HG03159 (cell line): ENCODE results near the gene CMTM3.
A peak's percentile ranks its signal among the peaks of the same experiment; 100 is the strongest.
"Not testable (repeated sequence)": the region's sequence is repeated elsewhere in the genome, so short reads cannot be mapped to it uniquely, and the experiment has no call there.

Source experiments
- ATAC-seq: cut with Tn5 transposase; IDR thresholded peaks from one replicate; pipeline ENCODE4 v1.9.1; 2021; ENCODE audit warnings: mild to moderate bottlenecking, moderate library complexity; ENCODE audit not compliant: unreplicated experiment

CMTM3 gene

DNA sequence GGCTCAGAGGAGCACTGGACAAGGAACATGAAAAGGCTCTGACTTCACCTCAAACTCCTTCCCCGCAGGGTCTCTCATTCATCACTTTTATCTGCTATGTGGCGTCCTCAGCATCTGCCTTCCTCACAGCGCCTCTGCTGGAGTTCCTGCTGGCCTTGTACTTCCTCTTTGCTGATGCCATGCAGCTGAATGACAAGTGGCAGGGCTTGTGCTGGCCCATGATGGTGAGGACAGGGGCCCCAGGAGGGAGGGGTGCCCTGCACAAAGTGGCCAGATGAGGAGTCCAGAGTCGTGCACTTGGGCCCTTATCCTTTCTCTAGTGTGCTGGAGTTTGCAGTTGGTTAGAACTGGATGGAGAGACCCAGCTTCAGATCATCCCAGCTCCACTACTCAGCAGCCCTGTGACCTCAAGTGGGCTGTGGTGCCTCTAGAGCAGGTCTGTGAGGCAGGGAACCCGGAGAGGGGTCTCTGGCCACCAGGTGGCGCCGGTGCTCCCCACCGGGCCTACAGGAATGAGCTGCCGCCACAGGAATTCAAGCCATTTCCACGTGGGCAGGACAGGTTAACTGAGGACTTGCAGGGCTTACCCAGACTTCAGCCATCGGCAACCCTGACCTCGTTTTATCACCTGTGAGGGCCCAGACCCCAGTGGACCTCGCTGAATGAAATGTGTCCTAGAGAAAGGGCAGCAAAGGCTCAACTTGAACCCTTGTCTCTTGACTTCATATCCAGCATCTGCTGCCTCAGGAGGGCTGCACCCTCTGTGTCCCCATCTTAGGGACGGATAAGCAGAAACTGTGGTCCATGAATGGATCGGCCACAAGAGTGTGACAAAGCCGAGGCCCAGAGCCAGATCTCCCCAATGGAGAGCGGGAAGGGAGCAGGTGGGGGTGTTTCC, 4.0 kb downstream of the CMTM3 start:
- ATAC-seq: peak; percentile 36

DNA sequence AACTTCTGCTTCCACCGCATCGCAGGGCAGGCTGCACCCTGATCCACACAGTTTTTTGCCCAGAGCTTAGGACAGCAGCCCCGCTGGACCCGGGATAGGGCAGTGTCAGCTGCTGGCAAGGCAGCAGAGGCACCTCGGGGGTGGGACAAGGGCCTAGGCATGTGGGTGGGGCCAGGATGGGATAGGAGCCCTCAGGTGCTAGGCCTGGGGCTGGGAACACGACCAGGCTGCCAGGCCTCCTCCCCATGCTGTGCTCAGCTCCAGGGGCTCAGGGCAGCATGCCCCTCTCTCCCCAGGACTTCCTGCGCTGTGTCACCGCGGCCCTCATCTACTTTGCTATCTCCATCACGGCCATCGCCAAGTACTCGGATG, 4.6 kb downstream of the CMTM3 start:
- no peak for ATAC-seq

DNA sequence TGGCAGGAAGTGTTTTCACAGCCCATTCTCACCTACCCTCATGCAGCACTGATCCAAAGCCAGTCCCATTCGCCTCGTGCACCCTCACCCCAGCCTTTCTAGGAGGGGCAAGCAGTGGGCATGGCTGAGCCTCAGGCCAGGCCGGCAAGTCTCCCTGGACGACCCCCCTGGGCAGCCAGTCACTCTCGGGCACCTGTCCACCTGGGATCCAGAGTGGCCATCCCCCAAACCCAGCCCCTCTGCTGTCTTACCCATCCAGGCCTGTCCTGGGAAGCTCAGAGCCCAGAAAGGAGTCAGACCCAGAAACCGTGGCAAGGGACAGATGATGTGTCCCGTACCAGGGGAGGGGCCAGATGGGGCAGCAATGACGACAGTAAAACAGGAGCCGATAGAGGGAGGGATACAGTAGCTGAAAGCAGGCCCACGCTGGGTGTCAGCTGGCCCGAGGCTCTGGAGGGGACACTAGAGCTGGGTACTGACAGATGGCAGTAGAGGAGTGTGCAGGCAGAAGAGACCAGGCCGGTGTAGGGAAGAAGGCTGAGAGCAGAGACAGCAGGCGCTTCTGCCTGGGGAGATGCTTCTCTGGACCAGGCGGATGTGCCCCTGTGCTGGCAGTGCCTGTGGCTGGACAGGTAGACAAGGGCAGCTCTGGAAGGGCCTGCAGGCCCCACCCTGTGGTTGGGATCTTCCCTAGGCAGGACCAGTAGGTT, 5.8 kb downstream of the CMTM3 start:
- no peak for ATAC-seq

DNA sequence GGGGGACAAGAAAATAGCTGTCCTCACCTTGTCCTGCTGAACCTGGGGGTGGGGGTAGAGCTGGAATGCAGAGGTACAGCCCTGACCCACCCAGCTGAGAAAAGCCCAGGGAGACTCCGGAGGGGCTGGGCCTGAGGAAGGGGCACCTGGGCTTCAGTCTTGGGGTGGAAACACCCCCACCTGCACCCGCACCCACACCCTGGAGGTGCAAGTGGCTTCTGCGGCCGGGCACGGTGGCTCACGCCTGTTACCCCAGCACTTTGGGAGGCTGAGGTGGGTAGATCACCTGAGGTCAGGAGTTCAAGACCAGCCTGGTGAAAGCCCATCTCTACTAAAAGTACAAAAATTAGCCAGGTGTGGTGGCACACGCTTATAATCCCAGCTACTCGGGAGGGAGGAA, 7.4 kb downstream of the CMTM3 start:
- not testable (repeated sequence) for ATAC-seq

DNA sequence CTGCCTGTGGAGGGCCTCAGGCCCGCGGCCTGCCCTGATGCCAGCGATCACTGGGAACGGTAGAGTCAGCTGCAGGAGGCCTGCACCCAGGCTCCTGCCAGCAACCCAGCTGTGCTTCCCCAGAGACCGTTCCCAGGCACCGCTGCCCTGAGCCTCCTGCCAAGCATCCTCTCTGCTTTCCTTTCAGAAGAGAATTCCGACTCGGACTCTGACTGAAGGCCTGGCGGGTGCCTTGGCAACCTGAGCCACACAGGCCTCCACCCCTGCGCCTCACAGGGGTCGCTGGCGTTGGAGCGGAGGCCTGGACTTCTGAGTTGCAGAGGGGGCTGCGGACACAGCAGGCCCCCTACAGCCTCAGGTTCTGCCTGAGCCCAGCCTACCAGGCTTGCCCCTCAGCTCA, 7.9 kb downstream of the CMTM3 start:
- no peak for ATAC-seq

DNA sequence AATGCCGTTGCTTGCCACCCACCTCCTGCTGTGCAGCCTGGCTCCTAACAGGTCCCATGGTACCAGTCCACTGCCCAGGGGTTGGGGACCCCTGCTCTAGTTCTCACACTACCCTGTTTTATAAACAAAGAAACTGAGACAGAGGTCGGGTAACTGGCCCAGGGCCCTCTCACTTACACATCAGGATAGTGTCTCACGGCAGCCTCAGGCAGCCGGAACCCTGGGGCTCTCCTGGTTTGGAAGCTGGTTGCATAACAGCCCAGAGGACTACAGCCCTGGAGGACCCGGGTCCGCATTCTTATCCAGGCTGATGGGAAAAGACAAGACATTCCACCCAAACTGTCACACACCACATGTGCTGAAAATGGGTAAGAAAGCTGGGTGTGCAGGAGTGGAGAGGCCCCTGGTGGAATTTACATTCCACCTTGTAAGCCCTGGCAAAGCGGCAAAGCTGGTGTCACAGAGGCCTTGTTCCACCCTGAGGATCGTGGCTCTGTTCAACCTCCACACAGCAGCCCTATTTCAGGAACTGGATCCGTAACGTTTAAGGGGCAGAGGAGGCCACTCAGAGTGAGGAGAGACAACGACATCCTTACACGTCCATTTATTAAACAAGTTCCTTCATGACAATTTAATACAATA, 9.8 kb downstream of the CMTM3 start:
- no peak for ATAC-seq

DNA sequence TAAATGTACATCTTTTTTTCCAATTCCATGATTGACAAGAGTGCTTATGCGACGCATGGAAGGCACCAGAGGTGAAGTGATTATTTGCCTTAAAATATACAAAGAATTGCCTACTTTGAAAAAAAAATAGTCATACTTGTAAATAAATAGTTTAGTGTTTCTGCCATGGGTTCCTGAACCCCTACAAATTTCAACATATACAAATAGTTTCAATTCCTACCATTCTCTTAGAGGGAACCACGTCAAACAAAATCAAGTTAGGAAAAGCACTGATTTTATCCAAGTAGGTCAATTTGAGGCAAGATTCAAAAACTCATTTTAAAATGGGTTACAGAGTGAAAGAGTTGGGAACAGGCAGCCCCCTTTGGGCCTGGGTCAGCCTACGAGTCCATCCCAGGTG, 11.7 kb downstream of the CMTM3 start:
- ATAC-seq: no peak

DNA sequence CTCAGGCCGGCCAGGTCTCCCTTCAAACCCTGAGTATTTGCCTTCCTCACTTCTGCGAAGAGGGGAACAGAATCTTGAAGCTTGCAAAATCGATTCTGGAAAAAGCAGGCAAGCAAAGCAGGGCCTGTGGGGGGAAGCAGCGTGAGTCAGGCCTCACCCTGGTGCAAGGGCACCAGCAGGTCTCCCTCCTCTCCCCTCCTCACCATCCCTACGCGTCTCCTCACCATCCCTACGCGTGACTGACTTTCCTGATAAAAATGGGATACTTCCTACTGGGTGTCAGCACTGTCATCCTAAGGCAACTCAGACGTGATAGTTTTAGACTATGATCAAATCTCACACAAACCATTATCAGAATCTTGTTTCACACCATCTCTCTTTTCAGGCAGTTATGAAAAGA, 12.1 kb downstream of the CMTM3 start:
- ATAC-seq: no peak

DNA sequence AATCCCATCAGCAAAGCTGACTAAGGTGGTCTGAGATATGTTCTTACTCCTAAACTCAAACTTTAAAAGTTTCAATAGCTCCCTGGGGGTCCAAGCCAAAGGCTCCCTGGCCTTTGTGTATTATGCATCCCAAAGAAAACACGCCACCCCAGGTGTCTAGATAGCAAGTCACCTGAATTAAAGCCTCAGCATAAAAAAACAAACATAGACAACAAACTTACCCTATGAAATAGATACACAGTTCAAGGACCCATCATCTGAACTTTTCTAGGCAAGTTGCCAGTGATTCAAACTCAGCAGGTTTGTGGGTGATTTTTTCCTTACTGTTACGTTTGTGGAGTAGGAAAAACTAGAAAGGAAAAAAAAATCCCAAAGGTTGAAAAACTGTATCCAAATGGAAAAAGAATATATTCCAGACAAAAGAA, 12.5 kb downstream of the CMTM3 start:
- ATAC-seq: no peak

DNA sequence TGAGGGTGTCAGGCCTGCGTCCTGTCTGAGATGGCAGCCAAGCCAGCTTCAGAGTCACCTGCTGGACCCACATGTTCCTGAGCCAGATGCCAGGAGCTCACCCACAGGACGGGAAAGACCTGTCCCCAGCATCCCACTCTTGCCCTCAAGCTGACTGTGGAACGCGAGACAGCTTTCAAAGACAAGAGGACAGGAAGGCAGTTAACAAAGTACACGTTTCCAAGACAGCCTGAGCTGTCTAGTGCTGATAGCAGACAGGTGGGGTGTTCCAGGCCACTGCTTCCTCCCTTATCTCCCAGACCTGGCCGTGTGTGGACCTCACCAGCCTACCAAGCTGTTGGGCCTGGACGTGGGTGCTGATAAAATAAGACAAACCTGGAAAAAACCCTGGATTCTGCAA, 13.2 kb downstream of the CMTM3 start:
- ATAC-seq: no peak

DNA sequence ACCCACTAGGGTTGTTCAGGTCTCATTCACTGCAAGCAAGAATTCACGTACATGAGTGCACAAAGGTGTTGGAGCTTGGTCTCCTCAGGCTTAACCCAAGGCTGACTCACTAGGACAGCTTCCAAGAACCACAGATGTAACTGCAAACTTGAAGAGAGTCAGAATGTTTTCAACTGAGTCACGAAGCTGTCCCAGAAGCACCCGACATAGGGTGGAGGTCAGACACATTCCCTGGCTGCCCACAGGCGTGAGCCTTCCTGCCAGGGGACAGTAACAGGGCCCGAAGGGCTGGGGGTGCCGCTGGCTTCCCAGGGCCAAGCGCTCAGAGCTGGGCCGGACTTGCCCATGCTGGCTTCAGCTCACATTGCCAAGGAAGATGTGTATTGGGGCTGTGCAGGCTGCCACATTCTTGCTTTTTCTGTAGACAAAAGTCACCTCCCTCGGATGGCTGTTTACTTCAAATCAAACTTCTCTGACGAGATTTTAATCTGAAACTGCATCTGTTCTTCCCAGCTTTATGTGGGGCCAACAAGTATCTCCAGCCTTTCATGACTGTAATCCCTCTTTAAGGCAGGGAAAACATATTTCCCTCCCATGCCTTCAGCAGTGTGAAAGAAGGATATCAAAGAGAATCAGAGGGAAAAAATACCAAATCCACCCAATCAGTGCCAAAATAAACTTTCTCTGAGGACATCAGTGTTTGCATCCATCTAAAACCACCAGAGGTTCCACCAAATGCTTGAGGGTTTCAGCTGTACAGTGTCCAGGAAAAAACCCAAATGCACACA, 14.3 kb downstream of the CMTM3 start:
- no peak for ATAC-seq

DNA sequence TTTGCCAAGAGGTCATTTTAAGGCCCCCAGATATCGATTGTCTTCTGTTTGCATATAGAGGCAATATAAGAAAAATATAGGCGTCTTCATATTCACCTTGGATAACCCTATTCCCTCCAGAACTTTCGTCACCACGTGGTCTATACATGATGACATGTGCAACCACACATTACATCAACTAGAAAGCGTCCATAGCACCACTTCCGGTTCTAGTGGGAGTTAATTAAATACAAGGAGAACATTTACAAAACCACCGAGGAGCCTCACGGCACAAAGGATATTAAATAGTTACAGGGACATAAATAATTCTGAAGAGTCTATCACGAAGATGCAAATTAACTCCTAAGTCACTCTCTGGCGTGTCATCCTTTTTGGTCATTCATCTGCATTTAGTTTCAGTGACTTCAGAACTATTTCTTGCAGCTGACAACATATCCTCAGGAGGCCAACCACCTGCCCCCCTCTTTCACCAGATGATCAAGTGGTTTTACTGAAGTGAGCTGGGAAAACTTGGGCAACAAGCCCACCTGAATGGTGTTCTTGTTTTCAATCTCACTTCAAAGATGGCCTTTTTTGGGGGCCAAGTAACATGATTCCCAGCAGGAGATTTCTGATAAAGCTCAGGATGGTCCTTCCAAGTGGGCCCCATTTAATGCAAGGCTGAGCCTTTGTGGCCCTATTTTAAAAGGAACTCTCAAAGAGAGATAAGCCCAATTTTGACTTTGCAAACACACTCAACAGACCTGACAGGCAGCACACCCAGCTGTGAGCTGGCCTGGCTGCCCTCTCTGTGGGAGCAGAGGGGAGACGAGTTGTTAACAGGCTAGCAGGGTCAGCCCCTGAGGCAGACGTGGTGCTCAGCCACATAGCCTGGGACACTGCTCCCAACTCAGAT, 15.3 kb downstream of the CMTM3 start:
- no peak for ATAC-seq

DNA sequence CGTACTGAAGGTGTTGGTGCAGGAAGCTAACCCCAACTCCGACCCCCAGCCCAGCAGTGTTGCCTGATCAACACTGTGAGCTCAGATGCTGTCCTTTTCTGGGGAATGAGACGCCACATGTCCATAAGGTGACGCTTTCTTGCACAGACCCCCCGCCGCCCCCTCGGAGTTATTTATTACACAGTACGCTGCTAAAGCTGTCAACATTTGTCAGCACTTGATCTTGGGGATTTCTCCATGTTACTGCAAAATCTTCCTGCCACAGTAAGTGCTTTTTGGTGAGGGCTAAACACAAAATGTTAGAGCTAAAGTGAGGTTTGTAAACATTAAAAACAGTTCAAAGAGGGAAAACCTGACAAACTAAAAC, 15.9 kb downstream of the CMTM3 start:
- ATAC-seq: no peak

DNA sequence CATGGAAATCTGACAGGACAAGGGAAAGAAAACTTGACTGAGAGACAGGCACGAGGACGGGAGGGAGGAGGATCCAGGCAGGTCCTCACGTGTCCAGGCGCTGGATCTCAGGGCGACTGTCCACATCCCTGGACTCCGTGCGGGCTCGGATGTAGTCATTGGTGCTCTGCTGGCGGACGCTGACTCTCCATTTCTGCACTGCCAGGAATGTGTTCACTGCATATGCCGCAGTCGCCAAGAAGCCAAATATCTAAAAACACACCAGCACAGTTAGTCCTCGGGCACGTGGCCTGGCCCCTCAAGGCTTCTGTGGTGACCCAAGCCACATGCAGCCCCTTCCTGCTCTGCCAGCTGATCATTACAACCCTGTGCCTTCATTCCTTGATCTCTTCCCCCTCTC, 17.5 kb downstream of the CMTM3 start:
- ATAC-seq: no peak

DNA sequence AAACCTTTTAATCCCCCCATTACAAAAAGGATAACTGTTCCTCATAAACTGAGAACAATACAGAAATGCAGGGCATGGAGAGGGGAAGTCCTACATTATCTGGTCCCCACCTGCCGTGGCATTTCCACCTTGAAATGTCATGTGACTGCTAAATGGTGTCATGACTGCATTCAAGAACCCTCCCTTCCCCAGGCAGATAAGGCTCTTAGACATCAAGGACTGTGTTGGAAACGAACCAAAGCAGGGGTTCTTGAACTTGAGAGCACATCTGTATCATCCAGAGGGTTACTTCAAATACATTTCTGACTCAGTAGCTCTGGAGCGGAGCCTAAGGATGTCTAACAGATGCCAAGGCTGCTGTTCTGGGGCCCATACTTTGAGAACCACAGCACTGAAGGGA, 18.4 kb downstream of the CMTM3 start:
- no peak for ATAC-seq

DNA sequence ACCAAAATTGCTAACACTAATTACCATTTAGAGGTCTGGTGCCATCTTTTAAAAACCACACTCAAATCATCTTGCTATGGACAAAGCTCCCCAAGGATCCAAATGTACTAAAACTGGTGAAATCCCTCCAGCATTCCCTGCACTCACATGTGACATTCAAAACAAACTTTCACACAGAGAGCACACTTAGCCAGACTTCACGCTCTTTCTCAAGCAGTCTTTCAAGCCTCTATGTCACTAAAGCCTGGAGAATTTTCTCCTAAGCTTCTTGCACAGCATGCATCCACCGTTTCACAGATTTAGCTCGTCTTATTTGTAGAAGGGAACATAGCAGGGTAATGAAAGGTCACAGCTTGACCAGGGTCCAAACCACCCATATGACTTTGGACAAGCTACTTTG, 19.3 kb downstream of the CMTM3 start:
- no peak for ATAC-seq

DNA sequence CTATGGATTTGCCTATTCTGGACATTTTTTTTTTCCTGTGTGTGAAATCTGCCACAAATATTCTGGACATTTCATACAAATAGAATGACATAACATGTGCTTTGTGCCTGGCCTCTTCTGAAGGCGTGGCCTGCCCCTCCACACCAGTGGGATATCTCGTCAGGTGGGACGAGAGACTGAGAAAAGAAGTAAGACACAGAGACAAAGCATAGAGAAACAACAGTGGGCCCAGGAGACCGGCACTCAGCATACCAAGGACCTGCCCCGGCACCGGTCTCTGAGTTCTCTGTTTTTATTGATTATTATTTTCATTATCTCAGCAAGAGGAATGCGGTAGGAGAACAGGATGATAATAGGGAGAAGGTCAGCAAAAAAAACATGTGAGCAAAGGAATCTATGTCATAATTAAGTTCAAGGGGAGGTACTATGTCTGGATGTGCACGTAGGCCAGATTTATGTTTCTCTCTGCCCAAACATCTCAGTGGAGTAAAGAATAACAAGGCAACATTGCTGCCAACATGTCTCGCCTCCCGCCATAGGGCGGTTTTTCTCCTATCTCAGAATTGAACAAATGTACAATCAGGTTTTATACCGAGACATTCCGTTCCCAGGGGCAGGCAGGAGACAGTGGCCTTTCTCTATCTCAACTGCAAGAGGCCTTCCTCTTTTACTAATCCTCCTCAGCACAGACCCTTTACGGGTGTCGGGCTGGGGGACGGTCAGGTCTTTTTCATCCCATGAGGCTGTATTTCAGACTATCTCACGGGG, 23.3 kb downstream of the CMTM3 start:
- ATAC-seq: not testable (repeated sequence)

DNA sequence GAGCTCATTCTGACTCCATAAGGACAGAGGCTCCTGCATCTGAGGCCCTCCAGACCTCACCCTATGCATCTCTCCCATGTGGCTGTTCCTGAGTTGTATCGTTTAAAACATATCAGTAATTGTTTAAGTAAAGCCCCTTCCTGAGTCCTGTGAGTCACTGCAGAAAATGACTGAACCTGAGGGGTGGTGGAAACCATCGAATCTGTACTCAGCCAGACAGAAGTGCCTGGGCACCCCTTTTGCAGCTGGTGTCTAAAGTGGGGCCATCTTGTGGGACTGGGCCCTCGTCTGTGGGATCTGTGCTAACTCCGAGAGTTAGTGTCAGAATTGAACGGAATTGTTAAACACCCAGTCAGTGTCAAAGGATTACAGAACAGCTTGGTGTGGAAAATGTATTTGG, 25.4 kb downstream of the CMTM3 start:
- no peak for ATAC-seq

DNA sequence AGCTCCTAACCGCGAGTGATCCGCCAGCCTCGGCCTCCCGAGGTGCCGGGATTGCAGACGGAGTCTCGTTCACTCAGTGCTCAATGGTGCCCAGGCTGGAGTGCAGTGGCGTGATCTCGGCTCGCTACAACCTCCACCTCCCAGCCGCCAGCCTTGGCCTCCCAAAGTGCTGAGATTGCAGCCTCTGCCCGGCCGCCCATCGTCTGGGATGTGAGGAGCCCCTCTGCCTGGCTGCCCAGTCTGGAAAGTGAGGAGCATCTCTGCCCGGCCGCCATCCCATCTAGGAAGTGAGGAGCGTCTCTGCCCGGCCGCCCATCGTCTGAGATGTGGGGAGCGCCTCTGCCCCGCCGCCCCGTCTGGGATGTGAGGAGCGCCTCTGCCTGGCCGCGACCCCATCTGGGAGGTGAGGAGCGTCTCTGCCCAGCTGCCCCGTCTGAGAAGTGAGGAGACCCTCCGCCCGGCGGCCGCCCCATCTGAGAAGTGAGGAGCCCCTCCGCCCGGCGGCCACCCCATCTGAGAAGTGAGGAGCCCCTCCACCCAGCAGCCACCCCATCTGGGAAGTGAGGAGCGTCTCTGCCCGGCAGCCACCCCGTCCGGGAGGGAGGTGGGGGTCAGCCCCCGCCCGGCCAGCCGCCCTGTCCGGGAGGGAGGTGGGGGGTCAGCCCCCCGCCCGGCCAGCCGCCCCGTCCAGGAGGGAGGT, 26.2 kb downstream of the CMTM3 start:
- not testable (repeated sequence) for ATAC-seq
